GM21528 (cell line): ENCODE data around the gene ADPRH.
"Not testable (repeated sequence)": the region's sequence is repeated elsewhere in the genome, so short reads cannot be mapped to it uniquely, and the experiment has no call there.

Source experiments
- ATAC-seq: cut with Tn5 transposase; IDR thresholded peaks from one replicate; pipeline ENCODE4 v1.9.1; 2021; ENCODE audit warnings: mild to moderate bottlenecking, moderate library complexity; ENCODE audit not compliant: unreplicated experiment, low FRiP score

The ADPRH gene

GRCh38 chr3:119558626-119559317 lies 20.5 kb upstream of the ADPRH start:
- no peak for ATAC-seq

GRCh38 chr3:119559441-119559963 lies 19.8 kb upstream of the ADPRH start, which contains the start of gene CD80:
Gene CD80 (minus strand): TSS chr3:119559614. CDS start chr3:119557728, 1,886 bp downstream.
- peak; percentile 59 for ATAC-seq

- ATAC-seq = peak; percentile 1
Measured at GRCh38 chr3:119560160-119560559, 19.1 kb upstream of the ADPRH start.

- ATAC-seq = peak; percentile 76
Measured at GRCh38 chr3:119562307-119562961, 16.9 kb upstream of the ADPRH start.

- ATAC-seq = not testable (repeated sequence)
Measured at GRCh38 chr3:119563334-119563733, 16.0 kb upstream of the ADPRH start.

- no peak for ATAC-seq
Measured at GRCh38 chr3:119569156-119569555, 10.1 kb upstream of the ADPRH start.

- no peak for ATAC-seq
Measured at GRCh38 chr3:119570229-119570628, 9.1 kb upstream of the ADPRH start.

GRCh38 chr3:119571230-119571629 lies 8.1 kb upstream of the ADPRH start:
- ATAC-seq = no peak

- no peak for ATAC-seq
Measured at GRCh38 chr3:119571688-119572087, 7.6 kb upstream of the ADPRH start.

GRCh38 chr3:119575507-119575906 lies 3.8 kb upstream of the ADPRH start:
- no peak for ATAC-seq

- ATAC-seq = peak; percentile 78
Measured at GRCh38 chr3:119580067-119580760, 922 bp downstream of the ADPRH start.

- no peak for ATAC-seq
Measured at GRCh38 chr3:119582178-119582577, 2.9 kb downstream of the ADPRH start.

GRCh38 chr3:119585208-119585607 lies 5.9 kb downstream of the ADPRH start:
- ATAC-seq = no peak

- no peak for ATAC-seq
Measured at GRCh38 chr3:119585856-119586570, 6.7 kb downstream of the ADPRH start.

- ATAC-seq = no peak
Measured at GRCh38 chr3:119586733-119587172, 7.5 kb downstream of the ADPRH start.

- no peak for ATAC-seq
Measured at GRCh38 chr3:119588112-119588511, 8.8 kb downstream of the ADPRH start.

- no peak for ATAC-seq
Measured at GRCh38 chr3:119589102-119589773, 9.9 kb downstream of the ADPRH start.

- no peak for ATAC-seq
Measured at GRCh38 chr3:119590706-119591105, 11.4 kb downstream of the ADPRH start.

- ATAC-seq = no peak
Measured at GRCh38 chr3:119592861-119593260, 13.6 kb downstream of the ADPRH start.

GRCh38 chr3:119594066-119594465 lies 14.8 kb downstream of the ADPRH start:
- no peak for ATAC-seq
